ENCODE results near the gene GPR83. TPM values are rescaled to one million over a fixed set of nuclear protein-coding genes. Genes with fewer than 3 reads are reported as not detected.

GPR83 gene
- total RNA-seq, 6 experiments from 2014 or later, result 0.04 to 0.22 (median 0.12) TPM; not detected in 2

DNA sequence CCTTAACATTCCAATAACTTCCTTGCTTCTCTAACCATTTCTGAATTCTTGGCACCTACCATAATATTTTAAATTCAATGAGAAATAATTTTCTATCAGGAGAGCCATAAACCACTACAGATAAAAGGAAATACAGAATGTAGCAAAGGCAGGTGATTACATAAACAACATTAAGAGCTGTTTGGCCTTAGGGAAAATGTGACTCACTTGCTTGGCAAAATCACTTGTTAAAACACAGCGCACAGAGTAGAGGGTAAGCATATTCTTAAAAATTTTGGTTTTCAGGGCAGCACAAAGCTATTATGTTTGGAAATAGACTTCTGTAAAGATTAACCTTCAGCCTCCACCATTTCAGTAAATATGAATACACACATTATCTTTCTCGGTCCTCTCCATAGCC, 70.4 kb downstream of the GPR83 start:
- ATAC-seq, result no peak
- intact Hi-C loops (cut with DNase I), result no loop called here
- TF ChIP-seq CTCF (IDR thresholded peaks at IDR 0.05), result no peak
- DNase-seq, result no peak
- no peaks in the 10 kb centered on the region for H3K4me1 ChIP-seq
- no peak overlapping the region for H3K27ac ChIP-seq
- no peaks in the 10 kb centered on the region for H3K9me3 ChIP-seq
- 90% methylated on average over 2 of the region's 2 CpGs for WGBS (ENCODE audit: insufficient coverage, low coverage, low lambda C conversion rate, missing lambda C conversion rate)
- H3K27me3 ChIP-seq, result no peaks in the 10 kb centered on the region
- H3K4me3 ChIP-seq, result no peak overlapping the region
- no peaks in the 10 kb centered on the region for H3K36me3 ChIP-seq

GRCh38 chr11:94329501-94329900, 71.7 kb downstream of the GPR83 start:
- H3K4me1 ChIP-seq, result no peaks in the 10 kb centered on the region
- no peak for DNase-seq
- H3K36me3 ChIP-seq, result no peaks in the 10 kb centered on the region
- TF ChIP-seq POLR2A (IDR thresholded peaks at IDR 0.05), result no peak
- TF ChIP-seq CTCF (IDR thresholded peaks at IDR 0.05), result no peak
- 72% methylated on average over 3 of the region's 3 CpGs for WGBS (ENCODE audit: insufficient coverage, low coverage, low lambda C conversion rate, missing lambda C conversion rate)
- no peaks in the 10 kb centered on the region for H3K9me3 ChIP-seq
- no peak overlapping the region for H3K4me3 ChIP-seq
- ATAC-seq, result no peak
- no peak overlapping the region for H3K27ac ChIP-seq
- H3K27me3 ChIP-seq, result no peaks in the 10 kb centered on the region
- intact Hi-C loops (cut with DNase I), result no loop called here

DNA sequence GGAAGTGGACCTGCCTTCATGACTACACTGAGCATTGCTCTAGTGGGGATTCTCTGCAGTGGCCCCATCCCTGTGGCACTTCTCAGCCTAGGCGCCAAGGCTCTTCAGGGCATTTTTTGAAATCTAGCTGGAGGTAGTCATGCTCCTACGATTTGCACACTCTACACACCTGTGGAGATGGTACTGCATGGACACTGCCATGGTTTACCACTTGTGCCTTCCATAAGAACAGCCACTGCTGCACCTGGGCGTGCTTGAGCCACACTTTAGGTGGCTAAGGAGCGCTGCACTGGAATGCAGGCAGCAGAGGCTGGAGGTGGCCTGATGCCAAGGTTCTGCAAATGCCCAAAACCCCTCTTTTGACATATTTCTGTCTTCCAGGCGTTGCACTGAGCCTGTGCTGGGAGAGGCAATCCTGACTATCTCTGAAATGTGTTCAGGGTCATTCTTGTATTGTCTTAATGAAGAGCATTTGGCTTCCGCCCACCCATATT, 72.6 kb downstream of the GPR83 start:
- 45% methylated on average over 2 of the region's 6 CpGs for WGBS (ENCODE audit: insufficient coverage, low coverage, low lambda C conversion rate, missing lambda C conversion rate)
- ATAC-seq, result peak in 1 of 4 donors; percentile 25

More for the DNA sequence above, 72.6 kb downstream of the GPR83 start:
- Histone ChIP-seq H3K4me3 (no peak overlapping the region), H3K4me1 (no peaks in the 10 kb centered on the region), H3K27ac (no peak overlapping the region), H3K9me3 (no peaks in the 10 kb centered on the region), H3K27me3 (no peaks in the 10 kb centered on the region), H3K36me3 (no peaks in the 10 kb centered on the region)
- no peak for TF ChIP-seq CTCF (IDR thresholded peaks at IDR 0.05)
- TF ChIP-seq POLR2A (IDR thresholded peaks at IDR 0.05), result no peak
- DNase-seq, result no peak
- intact Hi-C loops (cut with DNase I), result no loop called here

Other genes starting within 250 kb of the GPR83 start
- not detected for gene IZUMO1R, start 96.8 kb downstream of the GPR83 start, total RNA-seq
- gene MRE11, start 92.4 kb upstream of the GPR83 start, total RNA-seq, result 1 to 10 TPM; 4.5 to 7.7 (median 5.0) TPM
- 1 to 10 TPM; 4.4 to 6.6 (median 5.1) TPM for gene ANKRD49, start 92.6 kb upstream of the GPR83 start, total RNA-seq
- gene C11orf97, start 111.0 kb upstream of the GPR83 start, total RNA-seq, result 1 to 10 TPM in 1 of 6 experiments, under 1 TPM in 1, not detected in 4; 0.40 to 1.7 TPM
- 1 to 10 TPM in 5 of 6 experiments, under 1 TPM in 1; 0.90 to 3.1 (median 2.0) TPM for gene FUT4, start 142.5 kb upstream of the GPR83 start, total RNA-seq
- under 1 TPM; 0.12 to 0.71 (median 0.51) TPM for gene PIWIL4, start 165.9 kb upstream of the GPR83 start, total RNA-seq